ENCODE results near the gene TPCN2.
"Not testable (repeated sequence)": the region's sequence is repeated elsewhere in the genome, so short reads cannot be mapped to it uniquely, and the experiment has no call there.

Gene TPCN2

GRCh38 chr11:69130654-69131053, 81.9 kb downstream of the TPCN2 start:
- no peak for DNase-seq (ENCODE audit: low read depth)

DNA sequence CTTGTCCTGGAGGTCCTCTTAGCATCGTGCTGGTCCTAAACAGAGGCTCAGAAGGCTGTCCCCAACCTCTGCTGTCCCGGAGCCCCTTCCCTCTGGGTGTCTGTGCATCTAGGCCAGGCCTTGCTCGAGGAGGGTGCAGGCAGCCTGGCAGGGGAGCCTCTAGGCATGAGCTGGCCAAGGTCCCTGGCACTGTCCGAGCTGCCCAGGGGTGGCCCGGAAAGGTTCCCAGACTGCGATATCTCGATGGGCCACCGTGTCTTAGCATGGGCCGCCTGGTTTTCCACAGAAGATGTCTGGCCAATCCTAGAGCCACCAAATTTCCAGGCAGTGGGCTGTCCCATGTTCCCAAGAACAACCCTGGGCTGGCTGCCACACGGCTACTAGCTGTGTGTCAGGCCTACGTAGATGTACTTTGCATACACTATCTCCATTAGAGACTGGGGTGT, 82.4 kb downstream of the TPCN2 start:
- no peak for DNase-seq (ENCODE audit: low read depth)

DNA sequence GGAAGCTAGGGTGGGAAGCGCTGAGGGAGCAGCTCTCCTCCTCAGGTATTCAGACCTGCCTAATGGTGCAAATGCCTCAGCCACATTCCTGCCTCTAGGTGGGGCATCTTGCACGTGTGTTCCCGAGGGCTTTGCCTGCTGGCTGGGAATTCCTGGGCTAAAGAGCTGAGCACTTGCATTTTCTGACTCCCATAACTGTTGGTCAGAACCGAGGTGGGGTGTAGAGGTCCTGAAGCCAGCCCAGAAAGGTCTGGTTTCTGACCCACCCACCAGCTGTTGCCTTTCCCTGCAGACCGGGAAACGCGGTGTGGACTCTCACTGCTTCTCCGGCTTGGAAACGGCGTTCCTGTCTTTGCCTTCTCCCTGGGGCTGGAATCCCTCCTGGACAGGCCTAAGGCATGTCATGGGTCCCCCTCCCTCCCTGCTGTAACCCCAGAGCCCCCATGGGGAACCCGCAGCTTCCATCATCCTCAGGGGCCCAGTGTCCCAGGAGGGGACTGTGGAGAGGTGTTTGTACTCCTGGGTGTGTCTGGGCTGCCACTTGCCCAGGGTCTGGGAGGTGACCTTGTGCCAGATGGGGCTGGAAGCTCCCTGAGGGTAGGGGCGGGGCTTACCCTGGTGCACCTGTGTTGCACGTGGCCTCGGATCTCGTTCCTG, 83.0 kb downstream of the TPCN2 start:
- peak; percentile 42 for DNase-seq (ENCODE audit: low read depth)

- no peak for DNase-seq (ENCODE audit: low read depth)
These were observed 83.6 kb downstream of the TPCN2 start for GRCh38 chr11:69132301-69132670.

- no peak for DNase-seq (ENCODE audit: low read depth)
These were observed 84.5 kb downstream of the TPCN2 start for GRCh38 chr11:69133251-69133650.

- not testable (repeated sequence) for DNase-seq (ENCODE audit: low read depth)
These were observed 85.5 kb downstream of the TPCN2 start for GRCh38 chr11:69134182-69134581.

DNA sequence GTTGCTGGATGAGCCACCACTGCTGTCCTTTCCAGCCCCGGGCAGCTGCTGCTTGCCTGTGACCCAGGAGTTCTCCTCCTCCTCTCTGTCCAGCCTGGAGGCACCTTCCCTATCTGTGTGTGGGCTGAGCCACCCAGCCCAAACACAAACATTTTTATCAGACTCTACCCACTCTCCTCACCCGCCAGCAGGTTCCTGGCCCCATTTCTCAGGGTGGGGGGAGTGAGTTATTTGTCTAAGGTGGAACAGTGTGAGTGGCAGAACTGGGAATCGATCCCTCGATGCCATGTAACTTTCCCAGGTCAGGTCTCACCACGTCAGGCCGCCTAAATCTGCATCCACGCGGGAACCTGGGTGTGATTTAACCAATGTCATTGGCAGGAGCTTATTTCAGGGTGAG, 86.2 kb downstream of the TPCN2 start:
- DNase-seq (ENCODE audit: low read depth) = no peak

DNA sequence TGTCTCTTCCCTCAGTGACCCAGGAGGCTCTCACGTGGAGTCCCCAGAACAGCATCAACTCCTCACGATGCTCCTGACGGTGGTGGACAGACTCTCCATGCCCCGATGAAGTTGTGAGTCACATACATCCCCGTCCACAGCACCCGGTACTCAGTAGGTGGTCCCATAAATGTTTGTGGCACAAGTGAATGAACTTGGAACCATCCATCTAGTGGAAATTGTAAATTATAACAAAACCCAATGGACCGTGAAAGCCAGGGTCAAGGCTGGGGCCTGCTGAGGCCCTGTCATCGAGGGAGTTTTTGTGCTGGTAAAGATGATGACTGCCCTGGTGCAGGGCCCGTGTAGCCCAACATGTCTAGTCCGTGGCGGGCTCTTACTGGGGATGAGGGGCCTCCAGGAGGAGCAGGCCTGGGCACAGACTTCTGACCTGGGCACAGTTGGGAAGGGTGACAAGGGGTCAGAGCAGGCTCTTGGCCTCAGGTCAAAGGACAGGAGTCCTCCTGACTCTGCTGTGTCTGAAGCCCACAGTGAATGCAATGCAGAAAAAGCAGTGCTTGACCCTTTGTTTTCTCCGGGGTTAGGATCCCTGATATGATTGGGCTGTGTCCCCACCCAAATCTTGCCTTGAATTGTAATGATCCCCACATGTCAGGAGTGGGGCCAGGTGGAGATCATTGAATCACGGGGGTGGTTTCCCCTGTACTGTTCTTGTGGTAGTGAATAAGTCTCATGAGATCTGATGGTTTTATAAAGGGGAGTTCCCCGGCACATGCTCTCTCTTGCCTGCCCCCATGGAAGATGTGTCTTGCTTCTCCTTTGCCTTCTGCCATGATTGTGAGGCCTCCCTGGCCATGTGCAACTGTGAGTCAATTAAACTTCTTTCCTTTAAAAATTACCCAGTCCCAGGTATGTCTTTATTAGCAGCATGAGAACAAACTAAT, 87.0 kb downstream of the TPCN2 start:
- no peak for DNase-seq (ENCODE audit: low read depth)

DNA sequence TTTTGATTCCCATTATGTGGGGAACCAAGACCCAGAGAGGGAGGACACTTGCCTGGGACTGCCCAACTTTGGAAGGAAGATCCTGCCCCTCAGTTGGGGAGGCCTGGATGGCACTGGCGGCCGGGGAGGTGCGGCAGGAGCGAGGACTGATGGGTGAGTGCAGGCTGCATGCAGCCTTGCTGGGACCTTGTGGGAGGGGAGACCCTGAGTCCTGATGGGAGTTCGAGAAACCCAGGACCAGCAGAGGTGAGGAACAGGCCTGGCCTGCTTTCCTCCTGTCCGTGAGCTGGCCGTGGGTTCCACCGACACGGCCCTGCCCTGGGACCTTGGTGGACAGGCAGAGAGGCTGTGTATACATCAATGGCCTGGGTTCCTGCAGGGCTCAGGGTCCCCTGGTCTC, 87.7 kb downstream of the TPCN2 start:
- no peak for DNase-seq (ENCODE audit: low read depth)

DNA sequence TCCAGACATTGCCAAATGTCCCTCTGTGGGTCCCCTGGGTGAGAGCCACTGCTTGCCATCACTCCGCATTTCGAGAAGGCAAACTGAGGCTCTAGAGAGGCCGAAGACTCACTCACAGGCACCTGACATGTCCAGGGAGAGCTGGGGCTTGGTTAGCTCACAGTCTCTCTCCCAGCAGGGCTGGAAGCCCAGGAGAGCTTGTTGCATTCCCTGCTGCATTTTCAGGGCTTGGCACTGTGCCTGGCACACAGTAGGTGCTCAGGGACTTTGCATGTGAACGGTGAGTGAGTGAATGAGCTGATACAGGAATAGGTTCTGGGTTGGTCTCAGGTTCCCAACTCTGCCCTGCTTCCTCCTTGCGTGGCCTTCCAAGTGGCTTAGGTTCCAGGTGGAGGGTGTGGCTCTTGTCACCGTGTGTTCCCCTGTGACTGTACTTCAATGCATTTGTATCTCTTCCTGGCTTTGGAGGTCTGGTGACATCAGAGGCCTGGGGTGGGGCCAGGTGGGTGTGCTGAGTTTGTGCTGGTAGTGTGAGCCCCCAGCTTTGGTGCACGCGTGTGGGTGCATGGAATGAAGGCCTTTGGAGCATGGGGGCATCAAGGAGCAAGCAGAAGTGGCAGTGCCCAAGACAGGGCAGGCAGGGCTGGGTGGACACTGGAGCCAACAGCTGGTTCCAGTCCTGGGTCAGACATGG, 88.6 kb downstream of the TPCN2 start:
- DNase-seq (ENCODE audit: low read depth) = no peak

DNA sequence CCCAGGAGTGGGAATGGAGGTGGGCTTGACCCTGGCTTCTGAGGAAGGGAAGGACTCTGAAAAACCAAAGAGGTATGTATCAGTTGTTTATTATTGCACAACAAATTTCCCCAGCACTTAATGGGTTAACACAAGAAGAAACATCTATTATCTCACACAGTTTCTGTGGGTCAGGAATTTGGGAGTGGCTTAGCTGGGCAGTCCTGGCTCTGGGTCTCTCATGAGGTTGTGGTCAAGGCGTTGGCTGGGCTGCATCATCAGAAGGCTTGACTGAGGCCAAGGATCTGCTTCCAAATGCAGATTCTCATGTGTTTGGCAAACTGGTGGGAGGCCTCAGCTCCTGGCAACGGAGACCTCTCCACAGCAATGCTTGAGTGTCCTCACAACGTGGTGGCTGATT, 89.5 kb downstream of the TPCN2 start:
- DNase-seq (ENCODE audit: low read depth) = peak; percentile 38

DNA sequence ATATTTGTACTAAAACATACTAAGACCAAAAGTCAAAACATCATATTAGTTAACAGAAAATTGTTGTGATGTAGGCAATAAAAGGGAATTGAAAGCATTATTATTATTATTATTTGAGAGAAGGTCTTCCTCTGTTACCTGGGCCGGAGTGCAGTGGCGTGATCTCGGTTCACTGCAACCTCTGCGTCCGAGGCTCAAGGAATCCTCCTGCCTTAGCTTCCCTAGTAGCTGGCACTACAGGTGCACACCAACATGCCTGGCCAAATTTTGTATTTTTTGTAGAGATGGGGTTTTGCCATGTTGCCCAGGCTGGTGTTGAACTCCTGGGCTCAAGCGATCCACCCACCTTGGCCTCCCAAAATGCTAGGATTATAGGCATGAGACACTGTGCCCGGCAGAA, 91.4 kb downstream of the TPCN2 start:
- not testable (repeated sequence) for DNase-seq (ENCODE audit: low read depth)

- DNase-seq (ENCODE audit: low read depth) = no peak
These were observed 91.9 kb downstream of the TPCN2 start for GRCh38 chr11:69140635-69141034.

DNA sequence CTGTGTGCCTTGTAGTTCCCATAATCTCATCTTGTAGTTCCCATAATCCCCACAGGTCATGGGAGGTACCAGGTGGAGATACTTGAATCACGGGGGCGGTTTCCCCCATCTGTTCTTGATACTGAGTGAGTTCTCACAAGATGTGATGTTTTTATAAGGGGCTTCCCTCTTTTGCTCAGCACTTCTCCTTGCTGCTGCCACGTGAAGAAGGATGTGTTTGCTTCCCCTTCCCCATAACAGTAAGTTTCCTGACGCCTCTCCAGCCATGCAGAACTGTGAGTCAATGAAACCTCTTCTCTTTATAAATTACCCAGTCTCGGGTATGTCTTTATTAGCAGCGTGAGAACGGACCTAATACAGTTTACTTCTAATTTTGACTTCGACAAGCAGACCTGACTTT, 93.0 kb downstream of the TPCN2 start:
- no peak for DNase-seq (ENCODE audit: low read depth)

- DNase-seq (ENCODE audit: low read depth) = no peak
These were observed 94.2 kb downstream of the TPCN2 start for GRCh38 chr11:69142895-69143294.

- no peak for DNase-seq (ENCODE audit: low read depth)
These were observed 95.8 kb downstream of the TPCN2 start for GRCh38 chr11:69144316-69145049.

GRCh38 chr11:69145050-69145380, 96.3 kb downstream of the TPCN2 start:
- peak; percentile 47 for DNase-seq (ENCODE audit: low read depth)

DNA sequence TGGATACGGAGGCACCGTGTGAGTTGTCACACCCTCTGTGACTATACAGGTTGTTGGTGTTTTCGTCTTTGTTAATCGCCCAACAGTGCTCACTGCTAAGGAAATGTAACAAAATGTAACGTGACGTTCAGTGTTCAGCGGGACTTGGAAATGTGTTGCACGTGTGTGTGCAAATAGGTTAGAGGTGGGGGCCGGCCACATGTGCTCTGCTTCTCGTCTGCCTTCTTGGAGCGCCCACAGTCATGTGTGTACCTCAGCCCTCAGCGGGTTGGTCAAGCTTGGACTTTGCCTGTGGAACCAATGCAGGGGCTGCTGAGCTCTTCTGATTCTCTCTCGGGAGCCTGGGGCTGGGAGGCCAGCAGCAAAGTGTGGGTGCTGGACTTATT, 99.6 kb downstream of the TPCN2 start:
- no peak for DNase-seq (ENCODE audit: low read depth)

- DNase-seq (ENCODE audit: low read depth) = no peak
These were observed 100.1 kb downstream of the TPCN2 start for GRCh38 chr11:69148806-69149205.

- not testable (repeated sequence) for DNase-seq (ENCODE audit: low read depth)
These were observed 100.8 kb downstream of the TPCN2 start for GRCh38 chr11:69149338-69150045.

- DNase-seq (ENCODE audit: low read depth) = no peak
These were observed 101.4 kb downstream of the TPCN2 start for GRCh38 chr11:69150175-69150574.

DNA sequence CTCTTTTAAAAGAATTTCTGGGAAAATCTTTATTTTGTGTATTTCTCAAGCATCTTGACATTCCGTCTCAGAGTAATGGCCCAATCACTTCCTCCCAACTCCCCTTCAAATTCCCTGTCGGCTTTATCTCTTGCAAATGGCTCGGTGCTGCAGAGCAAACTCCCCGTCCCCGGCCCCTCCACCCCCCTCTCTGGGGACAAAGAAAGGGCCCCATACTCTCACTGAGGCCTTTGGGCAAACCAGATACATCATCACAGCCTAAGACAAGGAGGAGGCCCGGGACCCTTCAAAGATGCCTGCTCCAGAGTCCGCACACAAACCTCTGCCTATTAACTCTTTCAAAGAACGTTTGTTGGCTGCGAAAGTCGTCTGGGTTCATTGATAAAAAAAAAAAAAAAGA, 103.1 kb downstream of the TPCN2 start:
- no peak for DNase-seq (ENCODE audit: low read depth)
